ENCODE data around the gene RGS5. TPM values are rescaled to one million over a fixed set of nuclear protein-coding genes. Genes with fewer than 3 reads are reported as not detected.

The RGS5 gene
- total and polyA plus RNA-seq, 2 donors (not counting 3 experiments of a cell fraction or from before 2014, with no cell fraction given), result 287 to 770 TPM

- H2AFZ ChIP-seq (ENCODE audit: low read depth, low read length), result peak overlapping the region; percentile 87
- ChIA-PET POLR2A (interaction anchor here (1.3 kb wide), 1 partner anchor 301 kb away, joined by 4 read pairs; no protein-coding TSS in a partner anchor), CTCF (interaction anchor here (0.6 to 5.3 kb wide), 39 partner anchors 8 to 331 kb away, joined by 3 to 128 read pairs (median 5); partner anchors contain the start of genes RGS4 and RGS5)
- FAIRE-seq (peak; percentile 72), DNase-seq (ENCODE audit: low read depth, low spot score) (peak; percentile 77)
- intact Hi-C loops (cut with micrococcal nuclease), result loop anchor here (1.0 to 5.0 kb wide), 5 partner anchors 103 to 320 kb away; no protein-coding TSS in a partner anchor
- dilution Hi-C loops (cut with MboI; ENCODE audit: extremely low pct_ligation_motif_present, low sequenced_read_pairs), result loop anchor here (25.0 kb wide), 1 partner anchor 287 kb away; no protein-coding TSS in a partner anchor
- H3K79me2 ChIP-seq (ENCODE audit: control insufficient read depth, insufficient read depth, low read length), result peaks cover 34% of the 10 kb centered on the region
- H3K4me3 ChIP-seq (replicated peaks in 1 of 3; ENCODE audit: insufficient read depth in 1 of 3, low read depth in 1 of 3, low read length in 3 of 3), result no peak overlapping the region
- H3K4me1 ChIP-seq (ENCODE audit: control insufficient read depth, extremely low read depth, insufficient read depth, low read length), result peaks cover 54% of the 10 kb centered on the region
- H3K27ac ChIP-seq (ENCODE audit: insufficient read depth, low read depth, low read length), result no peak overlapping the region
- H3K9me1 ChIP-seq (replicated peaks; ENCODE audit: control insufficient read depth, extremely low read depth, insufficient read depth, low read length), result no peaks in the 10 kb centered on the region
- no peaks in the 10 kb centered on the region for H3K9me3 ChIP-seq (replicated peaks; ENCODE audit: control insufficient read depth, insufficient read depth, low read length)
- H4K20me1 ChIP-seq (replicated peaks; ENCODE audit: control insufficient read depth, extremely low read depth, insufficient read depth, low read length), result no peaks in the 10 kb centered on the region
- H3K9ac ChIP-seq (replicated peaks; ENCODE audit: extremely low read depth, insufficient read depth, low read length), result peak overlapping the region; percentile 16
- TF ChIP-seq POLR2AphosphoS5 (IDR thresholded peaks at IDR 0.05; ENCODE audit: insufficient read depth, low read depth, low read length) (no peak), MAX (IDR thresholded peaks at IDR 0.05; ENCODE audit: insufficient read depth, insufficient read length) (no peak), MYC (IDR thresholded peaks at IDR 0.05; ENCODE audit: low read depth, low read length) (no peak), EZH2 (IDR thresholded peaks at IDR 0.05; ENCODE audit: borderline replicate concordance, low read depth, low read length, severe bottlenecking) (no peak), CTCF (IDR thresholded peaks at IDR 0.05; ENCODE audit: extremely low read depth in 1 of 2, insufficient read depth in 1 of 2, low read depth in 1 of 2, low read length in 2 of 2) (peak; percentile 77 to 90), FOS (IDR thresholded peaks at IDR 0.05; ENCODE audit: borderline replicate concordance, insufficient read depth, low read length) (no peak), POLR2A (IDR thresholded peaks at IDR 0.05; ENCODE audit: low read depth, low read length) (no peak)
- no peaks in the 10 kb centered on the region for H3K36me3 ChIP-seq (ENCODE audit: control insufficient read depth in 2 of 2, extremely low read depth in 1 of 2, insufficient read depth in 2 of 2, low read length in 2 of 2)
- H3K4me2 ChIP-seq (ENCODE audit: insufficient read depth, low read length), result peak overlapping the region; percentile 11
- BruUV-seq (replicated peaks), result no TSS peak
- H3K27me3 ChIP-seq (ENCODE audit: control insufficient read depth in 2 of 2, insufficient read depth in 2 of 2, low read length in 2 of 2), result no peaks in the 10 kb centered on the region
These were observed 27.9 kb downstream of the RGS5 start for GRCh38 chr1:163174524-163175437.
